ENCODE results near the gene WDR5. TPM values are rescaled to one million over a fixed set of nuclear protein-coding genes. Genes with fewer than 3 reads are reported as not detected.
A peak's percentile ranks its signal among the peaks of the same experiment; 100 is the strongest.

WDR5 gene
- total RNA-seq, 2 donors from 2014 or later = 53.8 to 57.2 TPM

DNA sequence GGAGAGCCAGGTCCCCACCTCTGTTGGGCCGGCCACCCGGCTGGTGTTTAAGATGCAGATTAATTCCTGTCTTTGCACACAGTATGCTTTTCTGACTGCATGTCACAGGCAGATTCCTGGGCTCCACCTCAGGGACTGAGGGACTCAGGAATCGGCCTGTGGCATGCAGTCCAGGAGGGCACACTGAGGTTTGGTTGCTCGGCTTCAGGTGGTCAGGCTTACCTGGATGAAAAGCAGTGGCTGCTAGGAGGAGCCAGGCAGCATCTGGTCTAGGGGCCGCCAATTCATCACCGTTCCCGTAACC is 1.1 kb downstream of the WDR5 start:
- H3K4me3 ChIP-seq (ENCODE audit: low read length) = peak overlapping the region; percentile 95
- no peak overlapping the region for H3K27ac ChIP-seq (ENCODE audit: low read depth, low read length)
- no peaks in the 10 kb centered on the region for H3K9me3 Mint-ChIP-seq
- H3K4me3 Mint-ChIP-seq = peak overlapping the region; percentile 80
- 54 to 63% methylated on average over 7 of the region's 7 CpGs for WGBS, 2 experiments (ENCODE audit: insufficient coverage in 1 of 2, insufficient read length in 1 of 2)
- peak overlapping the region; percentile 71 for H3K9ac ChIP-seq (ENCODE audit: extremely low read depth, low read length, poor library complexity, severe bottlenecking)
- peak overlapping the region; percentile 94 for H3K27ac Mint-ChIP-seq
- peaks cover 25% of the 10 kb centered on the region for H3K4me1 Mint-ChIP-seq
- DNase-seq = no peak
- no peaks in the 10 kb centered on the region for H3K27me3 ChIP-seq (ENCODE audit: control insufficient read depth, insufficient read depth, low read length, poor library complexity, severe bottlenecking)
- peaks cover 25% of the 10 kb centered on the region for H3K36me3 Mint-ChIP-seq (ENCODE audit: low read depth)
- H3K27me3 Mint-ChIP-seq (ENCODE audit: insufficient read depth) = no peaks in the 10 kb centered on the region
- peaks cover 25% of the 10 kb centered on the region for H3K36me3 ChIP-seq (ENCODE audit: control insufficient read depth, insufficient read depth, low read length)
- no peaks in the 10 kb centered on the region for H3K9me3 ChIP-seq (ENCODE audit: control insufficient read depth, low read length)
- TF ChIP-seq, protein P1, sequence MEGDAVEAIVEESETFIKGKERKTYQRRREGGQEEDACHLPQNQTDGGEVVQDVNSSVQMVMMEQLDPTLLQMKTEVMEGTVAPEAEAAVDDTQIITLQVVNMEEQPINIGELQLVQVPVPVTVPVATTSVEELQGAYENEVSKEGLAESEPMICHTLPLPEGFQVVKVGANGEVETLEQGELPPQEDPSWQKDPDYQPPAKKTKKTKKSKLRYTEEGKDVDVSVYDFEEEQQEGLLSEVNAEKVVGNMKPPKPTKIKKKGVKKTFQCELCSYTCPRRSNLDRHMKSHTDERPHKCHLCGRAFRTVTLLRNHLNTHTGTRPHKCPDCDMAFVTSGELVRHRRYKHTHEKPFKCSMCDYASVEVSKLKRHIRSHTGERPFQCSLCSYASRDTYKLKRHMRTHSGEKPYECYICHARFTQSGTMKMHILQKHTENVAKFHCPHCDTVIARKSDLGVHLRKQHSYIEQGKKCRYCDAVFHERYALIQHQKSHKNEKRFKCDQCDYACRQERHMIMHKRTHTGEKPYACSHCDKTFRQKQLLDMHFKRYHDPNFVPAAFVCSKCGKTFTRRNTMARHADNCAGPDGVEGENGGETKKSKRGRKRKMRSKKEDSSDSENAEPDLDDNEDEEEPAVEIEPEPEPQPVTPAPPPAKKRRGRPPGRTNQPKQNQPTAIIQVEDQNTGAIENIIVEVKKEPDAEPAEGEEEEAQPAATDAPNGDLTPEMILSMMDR (conservative IDR thresholded peaks at IDR 0.05) = no peak
- peaks cover 14% of the 10 kb centered on the region for H3K4me1 ChIP-seq (ENCODE audit: control insufficient read depth, insufficient read depth, low read length)

DNA sequence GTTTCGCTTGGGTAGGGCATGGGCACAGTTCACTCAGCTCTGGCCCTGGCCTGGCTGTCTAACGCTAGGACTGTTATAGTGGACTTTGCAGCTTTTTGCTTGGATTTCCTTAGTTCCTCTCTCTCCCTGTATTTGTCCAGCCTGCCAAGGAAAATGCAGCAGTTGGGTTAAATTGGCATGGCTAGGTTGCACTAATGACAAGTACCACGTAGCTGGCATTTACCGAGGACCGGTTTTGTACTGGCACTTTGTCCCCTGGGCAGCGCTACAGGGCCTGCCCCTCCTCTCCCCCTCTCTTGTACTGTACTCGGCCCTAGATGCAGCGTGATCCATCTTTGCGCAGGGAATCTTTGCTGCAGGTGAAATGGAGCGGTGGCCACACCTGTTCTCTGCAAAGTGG is 2.4 kb downstream of the WDR5 start:
- Histone ChIP-seq H3K27ac (ENCODE audit: low read depth, low read length) (no peak overlapping the region), H3K9ac (ENCODE audit: extremely low read depth, low read length, poor library complexity, severe bottlenecking) (no peak overlapping the region), H3K4me1 (ENCODE audit: control insufficient read depth, insufficient read depth, low read length) (peaks cover 14% of the 10 kb centered on the region), H3K36me3 (ENCODE audit: control insufficient read depth, insufficient read depth, low read length) (peaks cover 33% of the 10 kb centered on the region), H3K9me3 (ENCODE audit: control insufficient read depth, low read length) (no peaks in the 10 kb centered on the region), H3K27me3 (ENCODE audit: control insufficient read depth, insufficient read depth, low read length, poor library complexity, severe bottlenecking) (no peaks in the 10 kb centered on the region), H3K4me3 (ENCODE audit: low read length) (no peak overlapping the region)
- WGBS, 2 experiments (ENCODE audit: insufficient coverage in 1 of 2, insufficient read length in 1 of 2) = 92 to 97% methylated on average over 10 of the region's 10 CpGs
- Mint-ChIP-seq H3K36me3 (ENCODE audit: low read depth) (peaks cover 33% of the 10 kb centered on the region), H3K27me3 (ENCODE audit: insufficient read depth) (no peaks in the 10 kb centered on the region), H3K27ac (peak overlapping the region; percentile 38), H3K4me1 (peaks cover 23% of the 10 kb centered on the region), H3K4me3 (peak overlapping the region; percentile 80), H3K9me3 (no peaks in the 10 kb centered on the region)
- no peak for DNase-seq
- TF ChIP-seq, protein P1 (conservative IDR thresholded peaks at IDR 0.05) = no peak

DNA sequence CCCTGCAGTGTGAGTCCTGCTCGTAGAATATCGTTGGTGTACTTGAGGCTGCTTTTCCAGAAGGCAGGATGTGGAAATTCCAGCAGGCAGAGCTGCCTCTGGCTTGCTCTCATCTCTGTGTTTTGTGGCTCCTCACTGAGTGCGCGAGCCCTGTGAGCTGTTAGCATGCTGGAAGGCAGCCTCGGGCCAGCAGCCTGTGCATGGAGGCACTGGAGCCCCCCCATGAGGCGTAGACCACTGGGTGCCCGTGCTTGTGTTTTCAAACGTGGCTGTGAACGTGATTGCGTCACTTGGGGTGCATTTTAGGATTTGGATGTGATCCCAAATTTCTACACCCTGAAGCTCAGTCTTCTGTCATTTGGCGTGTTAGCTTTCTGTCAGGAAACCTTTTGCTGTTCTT is 3.2 kb downstream of the WDR5 start:
- Mint-ChIP-seq H3K9me3 (no peaks in the 10 kb centered on the region), H3K4me1 (peaks cover 23% of the 10 kb centered on the region), H3K27ac (no peak overlapping the region), H3K4me3 (no peak overlapping the region), H3K36me3 (ENCODE audit: low read depth) (peaks cover 37% of the 10 kb centered on the region), H3K27me3 (ENCODE audit: insufficient read depth) (no peaks in the 10 kb centered on the region)
- Histone ChIP-seq H3K36me3 (ENCODE audit: control insufficient read depth, insufficient read depth, low read length) (peaks cover 37% of the 10 kb centered on the region), H3K27ac (ENCODE audit: low read depth, low read length) (no peak overlapping the region), H3K4me3 (ENCODE audit: low read length) (no peak overlapping the region), H3K27me3 (ENCODE audit: control insufficient read depth, insufficient read depth, low read length, poor library complexity, severe bottlenecking) (no peaks in the 10 kb centered on the region), H3K9ac (ENCODE audit: extremely low read depth, low read length, poor library complexity, severe bottlenecking) (no peak overlapping the region), H3K9me3 (ENCODE audit: control insufficient read depth, low read length) (no peaks in the 10 kb centered on the region), H3K4me1 (ENCODE audit: control insufficient read depth, insufficient read depth, low read length) (peaks cover 14% of the 10 kb centered on the region)
- WGBS, 2 experiments (ENCODE audit: insufficient coverage in 1 of 2, insufficient read length in 1 of 2) = 91 to 95% methylated on average over 8 to 11 of the region's 11 CpGs
- no peak for DNase-seq
- TF ChIP-seq, protein P1 (conservative IDR thresholded peaks at IDR 0.05) = no peak
